Right lobe of liver (tissue), 6 donors: ENCODE results near the gene CHL1. TPM values are rescaled to one million over a fixed set of nuclear protein-coding genes. Genes with fewer than 3 reads are reported as not detected.

Source experiments
- ATAC-seq, 4 donors: fragments of 200-7000 bp; cut with Tn5 transposase; one replicate each; pipeline ENCODE4 v1.9.1; 2020; ENCODE audit warnings: mild to moderate bottlenecking in 4 of 4, moderate library complexity in 4 of 4
- DNase-seq, 3 donors: peaks; one replicate each; pipeline ENCODE4 v3.0.0-alpha.2; 2020
- H3K27ac ChIP-seq, 3 donors: fragments of 200-600 bp; one replicate each; pipeline ENCODE4 v1.8.0; 2022
- H3K27me3 ChIP-seq, 2 donors: fragments of 200-600 bp; one replicate each; pipeline ENCODE4 v1.8.0; 2022
- H3K36me3 ChIP-seq, 4 donors: fragments of 200-600 bp; sonication (generic) in 1 of 4; one replicate each; pipeline versions ENCODE4 v1.5.1 to v1.8.0; 2017 to 2022; ENCODE audit warnings: control low read depth in 1 of 4
- H3K4me1 ChIP-seq, 4 donors: fragments of 200-600 bp; sonication (generic) in 1 of 4; one replicate each; pipeline versions ENCODE4 v1.5.1 to v1.8.0; 2017 to 2022; ENCODE audit warnings: control low read depth in 1 of 4
- H3K4me3 ChIP-seq, 3 donors: fragments of 200-600 bp; one replicate each; pipeline ENCODE4 v1.8.0; 2022
- H3K9me3 ChIP-seq, 4 donors: fragments of 200-600 bp; sonication (generic) in 1 of 4; one replicate each; pipeline versions ENCODE4 v1.5.1 to v1.8.0; 2017 to 2022; ENCODE audit warnings: control low read depth in 1 of 4
- POLR2A ChIP-seq: fragments of 450-650 bp; IDR thresholded peaks from one replicate; pipeline ENCODE4 v1.6.1; 2017; ENCODE audit warnings: antibody characterized with exemption, mild to moderate bottlenecking
- WGBS: methylation state at CpG from one replicate; pipeline ENCODE4 v1.1.6; 2018; ENCODE audit warnings: low coverage, low lambda C conversion rate; ENCODE audit not compliant: insufficient coverage; ENCODE audit errors: missing lambda C conversion rate; 5-methylcytosine and 5-hydroxymethylcytosine counted together
- intact Hi-C, 2 donors: fragments of 100-400 bp; cut with DNase I; formaldehyde crosslinking; loops; one replicate each; pipeline versions ENCODE4 v1.11.2 to v1.14.1; 2022
- total RNA-seq, 6 experiments: library from RNA; depleted of rRNA in 2 of 6; stranded (reverse); fragments of >200 nt in 2 of 6; fragmentation: NEBNext Ultra II Directional in 3 of 6; extraction: Animal tissue kit (Norgen Biotek cat#: 25700) in 3 of 6; gene quantifications; one replicate each; pipeline versions ENCODE4 v1.1.0 to v1.2.4, GENCODE V29; 2016 to 2023
- TF ChIP-seq, protein P1 (sequence below), 4 donors: fragments of 200-600 bp in 3 of 4; fragments of 450-650 bp in 1 of 4; IDR thresholded peaks; one replicate each; pipeline versions ENCODE4 v1.5.1 to v1.8.0; 2016 to 2022; ENCODE audit warnings: antibody characterized with exemption in 4 of 4, mild to moderate bottlenecking in 2 of 4
- donor health status: DM: no; HTN: yes; CAD: no.
- donor health status: DM: no; HTN: no; CAD: no.
- donor health status: DM: no; HTN: no; CAD: no.
- donor health status: DM: no; HTN: yes; CAD: no.
- donor health status: DM: no; HTN: yes; CAD: no.

CHL1 gene
- total RNA-seq, 6 experiments from 2014 or later, result 0.06 to 1.1 (median 0.86) TPM

DNA sequence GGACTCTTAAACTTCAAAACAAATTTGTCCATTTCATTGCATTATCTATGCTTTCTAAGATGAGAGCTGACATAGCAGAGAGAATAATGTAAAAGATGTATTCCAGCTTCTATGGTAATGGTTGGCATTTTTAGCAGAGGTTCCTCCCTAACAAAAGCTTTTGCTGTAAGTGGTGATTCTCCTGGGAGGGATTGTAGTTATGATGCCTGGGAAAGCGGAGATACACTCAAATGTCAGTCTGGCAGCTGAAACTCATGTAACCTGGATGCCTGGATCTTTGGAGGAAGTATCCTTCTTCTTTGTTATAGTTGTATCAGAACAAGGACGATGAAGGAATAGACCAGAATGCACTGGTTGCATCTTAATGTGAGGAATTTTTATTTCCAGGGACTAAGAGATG lies 7.5 kb downstream of the CHL1 start:
- no peak for ATAC-seq
- intact Hi-C loops, result no loop called here
- TF ChIP-seq, protein P1, sequence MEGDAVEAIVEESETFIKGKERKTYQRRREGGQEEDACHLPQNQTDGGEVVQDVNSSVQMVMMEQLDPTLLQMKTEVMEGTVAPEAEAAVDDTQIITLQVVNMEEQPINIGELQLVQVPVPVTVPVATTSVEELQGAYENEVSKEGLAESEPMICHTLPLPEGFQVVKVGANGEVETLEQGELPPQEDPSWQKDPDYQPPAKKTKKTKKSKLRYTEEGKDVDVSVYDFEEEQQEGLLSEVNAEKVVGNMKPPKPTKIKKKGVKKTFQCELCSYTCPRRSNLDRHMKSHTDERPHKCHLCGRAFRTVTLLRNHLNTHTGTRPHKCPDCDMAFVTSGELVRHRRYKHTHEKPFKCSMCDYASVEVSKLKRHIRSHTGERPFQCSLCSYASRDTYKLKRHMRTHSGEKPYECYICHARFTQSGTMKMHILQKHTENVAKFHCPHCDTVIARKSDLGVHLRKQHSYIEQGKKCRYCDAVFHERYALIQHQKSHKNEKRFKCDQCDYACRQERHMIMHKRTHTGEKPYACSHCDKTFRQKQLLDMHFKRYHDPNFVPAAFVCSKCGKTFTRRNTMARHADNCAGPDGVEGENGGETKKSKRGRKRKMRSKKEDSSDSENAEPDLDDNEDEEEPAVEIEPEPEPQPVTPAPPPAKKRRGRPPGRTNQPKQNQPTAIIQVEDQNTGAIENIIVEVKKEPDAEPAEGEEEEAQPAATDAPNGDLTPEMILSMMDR (IDR thresholded peaks at IDR 0.05), result no peak
- no peak for TF ChIP-seq POLR2A
- no peaks in the 10 kb centered on the region for H3K27me3 ChIP-seq
- H3K4me1 ChIP-seq, result no peaks in the 10 kb centered on the region
- H3K9me3 ChIP-seq, result no peaks in the 10 kb centered on the region
- no peak overlapping the region for H3K27ac ChIP-seq
- WGBS, result 43% methylated on average over 2 of the region's 2 CpGs
- H3K4me3 ChIP-seq, result no peak overlapping the region
- no peaks in the 10 kb centered on the region for H3K36me3 ChIP-seq
- no peak for DNase-seq

DNA sequence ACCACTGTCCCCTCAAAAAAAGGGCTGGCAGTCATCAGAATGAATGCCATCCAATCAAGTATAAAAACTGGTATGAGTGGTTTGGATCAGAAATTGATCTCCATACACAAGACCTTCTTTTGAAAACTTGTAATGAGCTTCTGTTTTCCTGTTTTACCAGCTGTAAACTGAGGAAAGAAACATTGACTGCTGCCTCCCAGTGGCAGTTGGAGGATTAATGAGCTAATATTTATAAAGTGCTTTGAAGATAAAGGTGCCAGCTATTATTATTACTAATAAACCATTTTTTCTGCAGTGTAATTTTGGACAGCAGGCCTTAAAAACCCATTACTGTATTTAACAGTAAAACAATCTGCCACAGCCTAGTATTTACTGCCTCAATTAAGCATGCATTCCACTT lies 11.4 kb downstream of the CHL1 start:
- H3K36me3 ChIP-seq, result no peaks in the 10 kb centered on the region
- H3K9me3 ChIP-seq, result no peaks in the 10 kb centered on the region
- no peaks in the 10 kb centered on the region for H3K4me1 ChIP-seq
- H3K27me3 ChIP-seq, result no peaks in the 10 kb centered on the region
- DNase-seq (no peak), ATAC-seq (no peak)
- H3K4me3 ChIP-seq, result no peak overlapping the region
- intact Hi-C loops, result no loop called here
- no peak overlapping the region for H3K27ac ChIP-seq
- TF ChIP-seq, protein P1 (IDR thresholded peaks at IDR 0.05), result peak in 1 of 4 donors; percentile 11
- no peak for TF ChIP-seq POLR2A

DNA sequence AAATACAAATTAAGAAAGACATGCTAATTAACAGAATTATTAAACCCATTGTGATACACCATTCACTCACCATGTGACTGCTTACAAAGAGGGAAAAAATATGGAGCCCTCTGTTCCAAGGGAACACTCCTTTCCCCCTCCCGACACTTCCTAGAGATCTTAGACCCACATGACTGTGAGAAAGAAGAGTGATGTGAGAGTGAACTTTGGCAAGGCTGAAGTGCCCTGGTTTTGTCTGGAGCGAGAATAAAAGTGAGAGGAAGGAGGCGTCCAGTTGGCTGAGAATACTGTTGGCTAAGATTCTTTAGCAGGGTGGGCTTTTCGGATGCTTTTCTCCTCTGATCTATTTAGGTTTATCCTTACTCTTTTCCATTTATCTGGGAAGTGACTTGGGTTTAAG lies 14.1 kb downstream of the CHL1 start:
- no peaks in the 10 kb centered on the region for H3K9me3 ChIP-seq
- TF ChIP-seq POLR2A, result no peak
- TF ChIP-seq, protein P1 (IDR thresholded peaks at IDR 0.05), result no peak
- H3K36me3 ChIP-seq, result no peaks in the 10 kb centered on the region
- WGBS, result 56% methylated on average over 4 of the region's 4 CpGs
- H3K27me3 ChIP-seq, result no peaks in the 10 kb centered on the region
- intact Hi-C loops, result no loop called here
- DNase-seq (no peak), ATAC-seq (no peak)
- no peak overlapping the region for H3K27ac ChIP-seq
- no peaks in the 10 kb centered on the region for H3K4me1 ChIP-seq
- H3K4me3 ChIP-seq, result no peak overlapping the region

DNA sequence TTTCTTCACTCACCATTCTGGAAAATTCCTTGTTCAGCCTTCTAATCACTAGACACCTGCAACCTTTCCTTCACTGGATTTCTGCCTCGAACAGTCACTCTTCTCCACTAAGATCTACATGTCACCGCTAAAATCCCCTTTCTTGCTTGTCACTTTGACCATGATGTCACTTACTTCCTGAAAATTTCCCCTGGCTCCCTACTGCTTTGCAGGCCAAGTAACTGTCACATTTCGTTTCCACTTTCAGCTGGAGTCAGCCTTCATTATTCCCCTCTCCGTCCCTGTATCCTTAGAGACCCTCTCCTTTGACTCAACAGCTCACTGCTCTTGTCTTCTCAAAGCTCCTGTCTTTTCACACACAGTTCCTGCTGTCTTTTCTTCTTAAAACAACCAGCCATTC lies 15.9 kb downstream of the CHL1 start:
- H3K4me1 ChIP-seq, result no peaks in the 10 kb centered on the region
- H3K4me3 ChIP-seq, result no peak overlapping the region
- H3K9me3 ChIP-seq, result no peaks in the 10 kb centered on the region
- no peak overlapping the region for H3K27ac ChIP-seq
- intact Hi-C loops, result no loop called here
- H3K36me3 ChIP-seq, result no peaks in the 10 kb centered on the region
- WGBS, result 21% methylated on average over 4 of the region's 4 CpGs
- H3K27me3 ChIP-seq, result no peaks in the 10 kb centered on the region
- no peak for ATAC-seq
- no peak for DNase-seq
- TF ChIP-seq, protein P1 (IDR thresholded peaks at IDR 0.05), result no peak

DNA sequence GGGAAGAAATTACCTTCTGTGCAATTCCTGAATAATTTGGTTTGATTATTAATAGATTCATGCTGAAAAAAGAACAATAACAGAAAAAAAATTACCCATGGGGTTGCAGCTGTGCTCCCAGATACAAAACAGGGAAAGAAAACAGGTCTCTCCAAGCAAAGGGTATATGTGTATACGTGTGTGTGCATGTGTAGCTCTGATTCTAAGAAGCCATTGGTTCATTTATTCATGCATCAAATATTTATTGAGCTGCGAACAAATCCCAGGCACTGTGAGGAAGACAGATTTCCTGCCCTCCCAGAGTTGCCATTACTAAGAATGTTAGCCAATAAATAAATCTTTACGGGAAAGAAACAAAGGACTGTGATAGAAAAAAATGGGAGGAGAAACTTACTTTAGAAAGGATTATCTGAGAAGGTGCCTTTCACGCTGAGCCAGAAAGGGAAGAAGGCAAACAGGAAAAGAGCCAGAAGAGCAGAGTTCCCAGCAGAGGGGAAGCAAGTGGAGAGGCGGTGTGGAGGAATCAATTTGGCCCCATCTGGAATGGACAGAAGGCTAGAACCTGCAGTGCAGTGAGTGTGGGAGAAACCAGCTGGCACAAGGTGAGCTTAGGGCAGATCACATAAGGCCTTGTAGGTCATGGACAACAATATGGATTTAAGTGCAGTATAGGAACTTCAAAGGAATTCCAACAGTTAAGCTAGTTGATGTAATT lies 20.7 kb downstream of the CHL1 start:
- intact Hi-C loops, result no loop called here
- H3K27ac ChIP-seq, result no peak overlapping the region
- no peaks in the 10 kb centered on the region for H3K4me1 ChIP-seq
- no peak overlapping the region for H3K4me3 ChIP-seq
- DNase-seq (no peak), ATAC-seq (no peak)
- no peak for TF ChIP-seq POLR2A
- TF ChIP-seq, protein P1 (IDR thresholded peaks at IDR 0.05), result no peak
- H3K27me3 ChIP-seq, result no peaks in the 10 kb centered on the region
- H3K36me3 ChIP-seq, result no peaks in the 10 kb centered on the region
- 39% methylated on average over 5 of the region's 5 CpGs for WGBS
- H3K9me3 ChIP-seq, result no peaks in the 10 kb centered on the region
